Kidney (tissue), 14 donors: Measurements from ENCODE around the gene ARIH2. TPM values are rescaled to one million over a fixed set of nuclear protein-coding genes. Genes with fewer than 3 reads are reported as not detected.

Experiments
- DNase-seq, 5 donors: peaks; one replicate each; pipeline ENCODE4 v3.0.0-alpha.2; 2013 to 2020
- FAIRE-seq: peaks from 2 replicates; lab custom pipeline; 2012; peaks lifted over from hg19 to GRCh38; lab: Jason Lieb, UNC
- H3K27ac ChIP-seq, 2 donors: one replicate each; pipeline ENCODE4 v1.7.0; 2013; ENCODE audit warnings: low read depth in 2 of 2, low read length in 2 of 2, inconsistent platforms in 1 of 2
- H3K27me3 ChIP-seq: one replicate; pipeline ENCODE4 v1.7.1; 2013; ENCODE audit warnings: low read length, inconsistent platforms; ENCODE audit not compliant: control insufficient read depth, insufficient read depth
- H3K36me3 ChIP-seq, 3 donors: one replicate each; pipeline versions ENCODE4 v1.7.0 to v1.7.1; 2013; ENCODE audit warnings: low read length in 3 of 3, control low read depth in 1 of 3, inconsistent platforms in 1 of 3; ENCODE audit not compliant: insufficient read depth in 3 of 3, control insufficient read depth in 2 of 3
- H3K4me1 ChIP-seq, 3 donors: one replicate each; pipeline versions ENCODE4 v1.7.0 to v1.7.1; 2013; ENCODE audit warnings: low read length in 3 of 3, inconsistent platforms in 1 of 3, low read depth in 1 of 3; ENCODE audit not compliant: control insufficient read depth in 2 of 3, insufficient read depth in 2 of 3
- H3K4me3 ChIP-seq, 3 donors: one replicate each; pipeline versions ENCODE4 v1.7.0 to v1.8.1; 2013; ENCODE audit warnings: low read length in 3 of 3, control low read depth in 1 of 3, inconsistent platforms in 1 of 3
- H3K9ac ChIP-seq, 3 donors: one replicate each; pipeline versions ENCODE4 v1.7.0 to v1.7.1; 2013; ENCODE audit warnings: low read length in 3 of 3, control low read depth in 1 of 3, inconsistent platforms in 1 of 3
- H3K9me3 ChIP-seq, 3 donors: one replicate each; pipeline versions ENCODE4 v1.7.0 to v1.7.1; 2013; ENCODE audit warnings: low read length in 3 of 3, control low read depth in 1 of 3, inconsistent platforms in 1 of 3; ENCODE audit not compliant: control insufficient read depth in 2 of 3, insufficient read depth in 1 of 3
- CTCF ChIP-seq: IDR thresholded peaks from 3 replicates; pipeline ENCODE4 v1.5.1; 2012; ENCODE audit warnings: mild to moderate bottlenecking, moderate library complexity, borderline replicate concordance; ENCODE audit not compliant: insufficient read depth; ENCODE audit errors: extremely low read depth
- intact Hi-C: fragments of 100-400 bp; cut with DNase I; formaldehyde crosslinking; loops from one replicate; pipeline ENCODE4 v1.11.1; 2022
- polyA plus RNA-seq: library from polyadenylated mRNA; stranded (reverse); fragments of 350-450 nt; fragmentation: Illumina TruSeq; extraction: RNeasy Lipid Tissue Mini Kit (QIAGEN cat#74804); gene quantifications from one replicate; pipeline ENCODE4 v1.2.3, GENCODE V29; 2014; ENCODE audit warnings: low read depth, low replicate concordance; ENCODE audit not compliant: insufficient read depth
- total RNA-seq: library from RNA; stranded (reverse); fragmentation: NEBNext Ultra II Directional; extraction: Animal tissue kit (Norgen Biotek cat#: 25700); gene quantifications from one replicate; pipeline ENCODE4 v1.2.1, GENCODE V29; 2021
- donor health status: control.
- donor health status: control.
- donor health status: control.
- donor health status: control.
- donor health status: control.
- donor health status: DM: yes; HTN: yes; CAD: no.
- donor health status: Normal renal cell carcinoma (clear cell type).

The ARIH2 gene
- total and polyA plus RNA-seq, 2 donors from 2014 or later: 30.4 to 75.7 TPM

- FAIRE-seq (no peak), DNase-seq (no peak)
- Histone ChIP-seq H3K27ac (no peak overlapping the region), H3K9me3 (no peaks in the 10 kb centered on the region), H3K36me3 (peaks cover 0 to 9% (median 5%) of the 10 kb centered on the region in 3 donors), H3K4me3 (no peak overlapping the region), H3K9ac (no peak overlapping the region), H3K4me1 (peaks cover 0 to 4% (median 0%) of the 10 kb centered on the region in 3 donors), H3K27me3 (no peaks in the 10 kb centered on the region)
- intact Hi-C loops: no loop called here
- TF ChIP-seq CTCF: no peak
Observed at GRCh38 chr3:48934333-48934991, 15.8 kb downstream of the ARIH2 start.

- peaks cover 0 to 9% (median 3%) of the 10 kb centered on the region in 3 donors for H3K36me3 ChIP-seq
- intact Hi-C loops: no loop called here
- no peak for FAIRE-seq
Observed at GRCh38 chr3:48935530-48935929, 16.9 kb downstream of the ARIH2 start.

GRCh38 chr3:48938156-48938555 is 19.5 kb downstream of the ARIH2 start:
- Histone ChIP-seq H3K4me1 (no peaks in the 10 kb centered on the region), H3K9me3 (no peaks in the 10 kb centered on the region), H3K9ac (no peak overlapping the region), H3K27me3 (no peaks in the 10 kb centered on the region), H3K36me3 (peaks cover 0 to 5% (median 3%) of the 10 kb centered on the region in 3 donors), H3K4me3 (no peak overlapping the region), H3K27ac (no peak overlapping the region)
- FAIRE-seq (no peak), DNase-seq (no peak)
- no peak for TF ChIP-seq CTCF
- intact Hi-C loops: no loop called here

More at GRCh38 chr3:48935530-48935929, 16.9 kb downstream of the ARIH2 start:
- no peaks in the 10 kb centered on the region for H3K9me3 ChIP-seq
- no peak for TF ChIP-seq CTCF
- no peak overlapping the region for H3K4me3 ChIP-seq
- no peak overlapping the region for H3K9ac ChIP-seq
- H3K27me3 ChIP-seq: no peaks in the 10 kb centered on the region
- no peak for DNase-seq
- H3K4me1 ChIP-seq: no peaks in the 10 kb centered on the region
- no peak overlapping the region for H3K27ac ChIP-seq
